WTC11 (cell line): Measurements from ENCODE around the gene NOP14.

Source experiments
- CBFB ChIP-seq: sonication (generic); formaldehyde crosslinking; IDR thresholded peaks from 2 replicates; pipeline ENCODE4 v1.8.1; 2022; ENCODE audit warnings: mild to moderate bottlenecking, low read depth, missing genetic modification reagents
- CTCF ChIP-seq: fragments of 200-600 bp; IDR thresholded peaks from 2 replicates; pipeline ENCODE4 v1.8.0; 2022; ENCODE audit warnings: antibody characterized with exemption
- HMGXB4 ChIP-seq: sonication (generic); formaldehyde crosslinking; IDR thresholded peaks from 2 replicates; pipeline ENCODE4 v1.8.1; 2023; ENCODE audit warnings: mild to moderate bottlenecking, moderate library complexity, missing genetic modification reagents
- IRF1 ChIP-seq: sonication (generic); formaldehyde crosslinking; IDR thresholded peaks from 2 replicates; pipeline ENCODE4 v1.8.0; 2023; ENCODE audit warnings: missing genetic modification reagents
- NFYB ChIP-seq: sonication (generic); formaldehyde crosslinking; conservative IDR thresholded peaks from 2 replicates; pipeline ENCODE4 v1.8.0; 2022; ENCODE audit warnings: low read depth, missing genetic modification reagents
- SP1 ChIP-seq: sonication (generic); formaldehyde crosslinking; conservative IDR thresholded peaks from 2 replicates; pipeline ENCODE4 v1.8.1; 2022; ENCODE audit warnings: missing genetic modification reagents
- USF2 ChIP-seq: sonication (generic); formaldehyde crosslinking; IDR thresholded peaks from 2 replicates; pipeline ENCODE4 v1.8.1; 2023; ENCODE audit warnings: mild to moderate bottlenecking, missing genetic modification reagents, moderate library complexity
- ZNF138 ChIP-seq: sonication (generic); formaldehyde crosslinking; conservative IDR thresholded peaks from 2 replicates; pipeline ENCODE4 v1.8.1; 2022; ENCODE audit warnings: mild to moderate bottlenecking, moderate library complexity, missing genetic modification reagents

- TF ChIP-seq CTCF (no peak), CBFB (CRISPR knock-in tag) (no peak), ZNF138 (no peak), SP1 (no peak), NFYB (CRISPR knock-in tag) (no peak), IRF1 (CRISPR knock-in tag) (no peak), HMGXB4 (CRISPR knock-in tag) (no peak), USF2 (CRISPR knock-in tag) (no peak)
Observed at GRCh38 chr4:2907706-2908293, 55.4 kb downstream of the NOP14 start.
